H1 (cell line): ENCODE results near the gene TMEM196. TPM values are rescaled to one million over a fixed set of nuclear protein-coding genes. Genes with fewer than 3 reads are reported as not detected.

Source experiments
- CTCF ChIA-PET: fragments of 300-600 bp; sonication (Branson Sonifier 250); formaldehyde crosslinking; loops from one replicate; lab custom pipeline; 2021; ENCODE audit not compliant: partially characterized antibody; lab: Charles Lee
- POLR2A ChIA-PET: fragments of 300-600 bp; sonication (Branson Sonifier 250); formaldehyde crosslinking; loops from one replicate; lab custom pipeline; 2021; ENCODE audit warnings: inconsistent platforms; ENCODE audit not compliant: partially characterized antibody; lab: Charles Lee
- DNase-seq, 2 experiments: peaks; one replicate each; pipeline versions ENCODE4 v3.0.0 to v3.0.0-alpha.2; 2010 to 2022; ENCODE audit warnings: low spot score in 2 of 2, low read depth in 1 of 2, mixed read lengths in 1 of 2
- FAIRE-seq: peaks from 2 replicates; lab custom pipeline; 2011; peaks lifted over from hg19 to GRCh38; lab: Jason Lieb, UNC
- H2AFZ ChIP-seq: 2 replicates; pipeline ENCODE4 v1.8.1; 2012; ENCODE audit warnings: low read length, inconsistent platforms
- H2AK5ac ChIP-seq: 2 replicates; pipeline ENCODE4 v1.6.1; 2013; ENCODE audit warnings: low read depth, low read length
- H2BK120ac ChIP-seq: replicated peaks from 2 replicates; pipeline ENCODE3; 2013; ENCODE audit warnings: low read depth, low read length, inconsistent platforms
- H2BK12ac ChIP-seq: 2 replicates; pipeline ENCODE4 v1.6.1; 2013; ENCODE audit warnings: low read depth, low read length
- H2BK15ac ChIP-seq: 2 replicates; pipeline ENCODE4 v1.6.1; 2013; ENCODE audit warnings: low read length
- H2BK20ac ChIP-seq: 2 replicates; pipeline ENCODE4 v1.6.1; 2013; ENCODE audit warnings: low read length
- H2BK5ac ChIP-seq: 2 replicates; pipeline ENCODE4 v1.6.1; 2013; ENCODE audit warnings: low read depth, low read length
- H3K14ac ChIP-seq: 2 replicates; pipeline ENCODE4 v1.6.1; 2013; ENCODE audit warnings: inconsistent platforms; ENCODE audit not compliant: insufficient read length
- H3K18ac ChIP-seq: 2 replicates; pipeline ENCODE4 v1.6.1; 2013; ENCODE audit warnings: low read length; ENCODE audit errors: extremely low read depth
- H3K23ac ChIP-seq: 2 replicates; pipeline ENCODE4 v1.6.1; 2013; ENCODE audit warnings: inconsistent platforms; ENCODE audit not compliant: insufficient read length
- H3K23me2 ChIP-seq: 2 replicates; pipeline ENCODE4 v1.6.1; 2013; ENCODE audit warnings: low read depth, low read length
- H3K27ac ChIP-seq: 2 replicates; pipeline ENCODE4 v1.6.1; 2011; ENCODE audit warnings: low read depth, low read length, inconsistent platforms
- H3K27me3 ChIP-seq, 4 experiments: replicated peaks in 1 of 4; 1 replicate in 1 of 4; 2 replicates in 3 of 4; pipeline versions ENCODE4 v1.6.1 to v1.8.1; 2011 to 2013; ENCODE audit warnings: low read length in 3 of 4, mild to moderate bottlenecking in 3 of 4, inconsistent platforms in 2 of 4, mixed read lengths in 2 of 4, moderate library complexity in 1 of 4; ENCODE audit not compliant: control insufficient read depth in 3 of 4, insufficient read depth in 3 of 4; ENCODE audit errors: extremely low read depth in 1 of 4
- H3K36me3 ChIP-seq, 4 experiments: 2 replicates each; pipeline versions ENCODE4 v1.6.1 to v1.8.1; 2011 to 2013; ENCODE audit warnings: mild to moderate bottlenecking in 4 of 4, low read length in 3 of 4, moderate library complexity in 2 of 4, control low read depth in 1 of 4, inconsistent platforms in 1 of 4; ENCODE audit not compliant: insufficient read depth in 4 of 4, control insufficient read depth in 2 of 4
- H3K4ac ChIP-seq: replicated peaks from 2 replicates; pipeline ENCODE3; 2013; ENCODE audit warnings: low read length, low read depth, mixed read lengths, inconsistent platforms; ENCODE audit not compliant: insufficient read length
- H3K4me1 ChIP-seq, 4 experiments: replicated peaks in 1 of 4; 1 replicate in 1 of 4; 2 replicates in 3 of 4; pipeline versions ENCODE4 v1.6.1 to v1.8.1; 2011 to 2013; ENCODE audit warnings: low read length in 3 of 4, inconsistent platforms in 2 of 4, mixed read lengths in 1 of 4; ENCODE audit not compliant: insufficient read depth in 4 of 4, control insufficient read depth in 3 of 4
- H3K4me2 ChIP-seq, 2 experiments: 2 replicates each; pipeline versions ENCODE4 v1.6.1 to v1.8.1; 2011 to 2013; ENCODE audit warnings: low read depth in 2 of 2, low read length in 2 of 2, control low read depth in 1 of 2, inconsistent platforms in 1 of 2, mild to moderate bottlenecking in 1 of 2; ENCODE audit not compliant: insufficient read depth in 1 of 2
- H3K4me3 ChIP-seq, 4 experiments: fragments of 200-600, 300-600 bp in 1 of 4; sonication (generic), shearing (Covaris generic), sonication (Bioruptor Twin) in 1 of 4; 2 replicates each; pipeline versions ENCODE4 v1.5.1 to v1.8.1; 2011 to 2016; ENCODE audit warnings: low read length in 4 of 4, low read depth in 3 of 4, control low read depth in 2 of 4, inconsistent platforms in 2 of 4, mild to moderate bottlenecking in 2 of 4, mixed read lengths in 1 of 4, moderate library complexity in 1 of 4; ENCODE audit not compliant: insufficient read depth in 2 of 4; ENCODE audit errors: extremely low read depth in 1 of 4
- H3K56ac ChIP-seq: replicated peaks from 2 replicates; pipeline ENCODE3; 2013; ENCODE audit warnings: low read depth, mild to moderate bottlenecking, mixed read lengths, low read length, inconsistent platforms; ENCODE audit not compliant: insufficient read length
- H3K79me1 ChIP-seq: 2 replicates; pipeline ENCODE4 v1.6.1; 2013; ENCODE audit warnings: low read depth, low read length, control low read depth
- H3K79me2 ChIP-seq, 2 experiments: 2 replicates each; pipeline versions ENCODE4 v1.6.1 to v1.8.1; 2012 to 2013; ENCODE audit warnings: low read length in 2 of 2, mild to moderate bottlenecking in 2 of 2, inconsistent platforms in 1 of 2; ENCODE audit not compliant: insufficient read depth in 2 of 2, control insufficient read depth in 1 of 2
- H3K9ac ChIP-seq, 4 experiments: replicated peaks in 1 of 4; 1 replicate in 1 of 4; 2 replicates in 3 of 4; pipeline versions ENCODE4 v1.6.1 to v1.8.1; 2011 to 2013; ENCODE audit warnings: low read depth in 3 of 4, low read length in 3 of 4, control low read depth in 2 of 4, mild to moderate bottlenecking in 2 of 4, moderate library complexity in 2 of 4, inconsistent platforms in 1 of 4; ENCODE audit errors: extremely low read depth in 1 of 4
- H3K9me3 ChIP-seq, 2 experiments: 2 replicates each; pipeline versions ENCODE4 v1.6.1 to v1.8.1; 2012 to 2013; ENCODE audit warnings: mild to moderate bottlenecking in 2 of 2, moderate library complexity in 2 of 2, control low read depth in 1 of 2, inconsistent platforms in 1 of 2, low read depth in 1 of 2, low read length in 1 of 2, mixed read lengths in 1 of 2; ENCODE audit not compliant: insufficient read depth in 2 of 2
- H4K20me1 ChIP-seq, 2 experiments: replicated peaks in 1 of 2; 2 replicates each; pipeline versions ENCODE3 to v1.8.1; 2011 to 2013; ENCODE audit warnings: inconsistent platforms in 2 of 2, low read length in 2 of 2, mild to moderate bottlenecking in 1 of 2; ENCODE audit not compliant: insufficient read depth in 2 of 2, control insufficient read depth in 1 of 2
- H4K5ac ChIP-seq: 2 replicates; pipeline ENCODE4 v1.6.1; 2013; ENCODE audit warnings: low read length, low read depth, mixed read lengths, inconsistent platforms; ENCODE audit not compliant: insufficient read length
- H4K8ac ChIP-seq: 2 replicates; pipeline ENCODE4 v1.8.0; 2013; ENCODE audit warnings: mild to moderate bottlenecking, moderate library complexity, low read length, inconsistent platforms; ENCODE audit not compliant: insufficient read depth; ENCODE audit errors: extremely low read depth
- H4K91ac ChIP-seq: replicated peaks from 2 replicates; pipeline ENCODE3; 2013; ENCODE audit warnings: low read length, mixed read lengths, inconsistent platforms; ENCODE audit not compliant: insufficient read length
- CREB1 ChIP-seq: IDR thresholded peaks from 2 replicates; pipeline ENCODE4 v1.6.1; 2012; ENCODE audit warnings: inconsistent platforms
- MAFK ChIP-seq: IDR thresholded peaks from 2 replicates; pipeline ENCODE4 v1.6.1; 2012; ENCODE audit warnings: low read depth, mild to moderate bottlenecking, improper control_type of control experiment, low read length
- WGBS, 2 experiments: shearing (Covaris generic) in 1 of 2; methylation state at CpG; one replicate each; pipeline versions ENCODE4 v1.1.6 to v1.1.7; 2013 to 2015; ENCODE audit warnings: low lambda C conversion rate in 2 of 2, mixed read lengths in 2 of 2, inconsistent platforms in 1 of 2, low coverage in 1 of 2, missing lambda C conversion rate in 1 of 2; ENCODE audit not compliant: insufficient replicate concordance in 2 of 2, insufficient coverage in 1 of 2, insufficient read length in 1 of 2; ENCODE audit errors: extremely low coverage in 1 of 2, missing lambda C conversion rate in 1 of 2; 5-methylcytosine and 5-hydroxymethylcytosine counted together
- polyA plus RNA-seq, 7 experiments: library from polyadenylated mRNA; depleted of rRNA in 3 of 7; stranded (reverse) in 5 of 7; unstranded in 2 of 7; fragments of >200 nt in 5 of 7; fragments of 200-250 nt in 2 of 7; gene quantifications; 1 replicate in 5 of 7; 2 replicates in 1 of 7; 4 replicates in 1 of 7; pipeline versions ENCODE4 v1.2.1 to v1.2.3, GENCODE V29; 2011 to 2013; ENCODE audit warnings: missing spikeins in 2 of 7, mixed read lengths in 2 of 7
- total RNA-seq: library from RNA; stranded (reverse); fragmentation: NEBNext Ultra II Directional; extraction: Animal tissue kit (Norgen Biotek cat#: 25700); gene quantifications from 2 replicates; pipeline ENCODE4 v1.2.1, GENCODE V29; 2021

Gene TMEM196
- total and polyA plus RNA-seq, 2 of the 8 experiments (the other 6 are each of a cell fraction or from before 2014, with no cell fraction given): 0.06 to 0.07 TPM

DNA sequence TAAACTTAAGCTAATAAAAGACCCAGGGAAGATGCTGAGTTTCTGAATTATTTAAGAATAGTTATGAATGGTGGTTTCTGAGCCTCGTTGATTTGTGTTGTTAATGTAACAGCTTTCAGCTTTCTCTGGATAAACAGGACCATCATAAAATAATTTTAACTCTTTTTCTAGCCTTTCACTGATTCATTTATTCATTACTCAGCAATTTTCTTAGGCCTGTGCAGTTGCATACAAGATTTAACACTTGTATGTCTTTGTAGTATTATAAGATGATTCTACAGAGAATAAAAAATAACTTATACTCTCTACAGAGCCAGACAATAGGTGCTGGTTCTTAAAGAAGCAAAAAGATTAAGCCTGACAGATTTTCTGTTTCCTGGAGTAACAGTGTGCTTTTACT lies 29.3 kb downstream of the TMEM196 start:
- FAIRE-seq (no peak), DNase-seq (no peak)
- no peak overlapping the region for H2BK20ac ChIP-seq
- H4K20me1 ChIP-seq: no peaks in the 10 kb centered on the region
- H2BK5ac ChIP-seq: no peak overlapping the region
- H2BK12ac ChIP-seq: no peak overlapping the region
- no peak overlapping the region for H3K4me3 ChIP-seq
- no peak overlapping the region for H3K18ac ChIP-seq
- H2BK15ac ChIP-seq: no peak overlapping the region
- peak; percentile 75; the same call in 1 of the 2 replicates for TF ChIP-seq MAFK
- no peak for TF ChIP-seq CREB1
- no peak overlapping the region for H4K91ac ChIP-seq
- no peak overlapping the region for H3K9ac ChIP-seq
- no peaks in the 10 kb centered on the region for H3K4me1 ChIP-seq
- POLR2A ChIA-PET: no interaction called here
- no peak overlapping the region for H3K14ac ChIP-seq
- no peaks in the 10 kb centered on the region for H3K79me2 ChIP-seq
- no peak overlapping the region for H3K4ac ChIP-seq
- H3K79me1 ChIP-seq: no peaks in the 10 kb centered on the region
- WGBS, 2 experiments: 92% methylated on average over 1 of the region's 1 CpG; no CpG with 5 or more reads in 1 of the 2 experiments
- H3K36me3 ChIP-seq: no peaks in the 10 kb centered on the region
- H2AK5ac ChIP-seq: no peak overlapping the region
- H4K8ac ChIP-seq: no peak overlapping the region
- no peak overlapping the region for H3K56ac ChIP-seq
- H3K9me3 ChIP-seq: no peaks in the 10 kb centered on the region
- no peaks in the 10 kb centered on the region for H3K23me2 ChIP-seq
- CTCF ChIA-PET: interaction anchor here (1.1 to 1.2 kb wide), 2 partner anchors 429 to 911 kb away, joined by 3 read pairs; no protein-coding TSS in a partner anchor
- H3K27me3 ChIP-seq: no peaks in the 10 kb centered on the region
- H3K27ac ChIP-seq: no peak overlapping the region
- no peak overlapping the region for H2BK120ac ChIP-seq
- no peak overlapping the region for H2AFZ ChIP-seq
- no peak overlapping the region for H4K5ac ChIP-seq
- H3K23ac ChIP-seq: no peak overlapping the region
- H3K4me2 ChIP-seq: no peak overlapping the region
